HCT116 (cell line): ENCODE results near the gene MACC1. TPM values are rescaled to one million over a fixed set of nuclear protein-coding genes. Genes with fewer than 3 reads are reported as not detected.
"Not testable (repeated sequence)": the region's sequence is repeated elsewhere in the genome, so short reads cannot be mapped to it uniquely, and the experiment has no call there.

Experiments used
- ATAC-seq: fragments of 200-7000 bp; cut with Tn5 transposase; 2 replicates; pipeline ENCODE4 v1.9.1; 2020; ENCODE audit warnings: mild to moderate bottlenecking, moderate library complexity
- BruUV-seq: library from RNA; stranded (reverse); fragments of 400-500 nt; replicated peaks from 2 replicates; lab custom pipeline; 2021; lab: Mats Ljungman, UMichigan
- CTCF ChIA-PET: fragments of 300-600 bp; sonication (Branson Sonifier 250); formaldehyde crosslinking; loops from one replicate; lab custom pipeline; 2021; ENCODE audit warnings: antibody characterized with exemption; lab: Charles Lee
- POLR2A ChIA-PET: fragments of 300-600, 350-600 bp; sonication (Branson Sonifier 250); formaldehyde crosslinking; loops from one replicate; lab custom pipeline; 2021; ENCODE audit warnings: antibody characterized with exemption; lab: Charles Lee
- RAD21 ChIA-PET, 2 experiments: fragments of 300-600 bp; sonication (Branson Sonifier 250); formaldehyde crosslinking; loops; one replicate each; lab custom pipeline; 2023; ENCODE audit warnings: low total read pairs in 2 of 2; ENCODE audit not compliant: uncharacterized antibody in 2 of 2, unreplicated experiment in 2 of 2, low non-redundant PET in 1 of 2; lab: Charles Lee
- DNase-seq: peaks from one replicate; pipeline ENCODE4 v3.0.0-alpha.2; 2010; ENCODE audit warnings: low read depth, low spot score
- H2AFZ ChIP-seq: fragments of 200-600 bp; shearing (Covaris generic), sonication (generic); 2 replicates; pipeline ENCODE4 v1.6.1; 2017; ENCODE audit warnings: low read depth, mixed run types, mixed read lengths, antibody characterized with exemption, low read length; ENCODE audit not compliant: poor library complexity, severe bottlenecking
- H3K27ac ChIP-seq: 2 replicates; pipeline ENCODE4 v1.5.1; 2012; ENCODE audit warnings: low read depth, low read length
- H3K27me3 ChIP-seq: fragments of 200-600 bp; sonication (generic); 2 replicates; pipeline ENCODE4 v1.6.1; 2016; ENCODE audit warnings: mixed run types, low read length, mixed read lengths; ENCODE audit not compliant: insufficient read depth
- H3K36me3 ChIP-seq, 2 experiments: fragments of 200-500 bp in 1 of 2; fragments of 200-600 bp in 1 of 2; sonication (Bioruptor generic) in 1 of 2; sonication (generic) in 1 of 2; 2 replicates each; pipeline versions ENCODE4 v1.5.1 to v1.6.1; 2014 to 2016; ENCODE audit warnings: low read length in 2 of 2, inconsistent platforms in 1 of 2, mixed read lengths in 1 of 2, mixed run types in 1 of 2; ENCODE audit not compliant: insufficient read depth in 2 of 2, control insufficient read depth in 1 of 2
- H3K4me1 ChIP-seq, 2 experiments: fragments of 200-600 bp in 1 of 2; sonication (generic) in 1 of 2; 2 replicates each; pipeline versions ENCODE4 v1.5.1 to v1.6.1; 2012 to 2017; ENCODE audit warnings: low read length in 2 of 2, inconsistent platforms in 1 of 2, mild to moderate bottlenecking in 1 of 2, mixed read lengths in 1 of 2, mixed run types in 1 of 2, moderate library complexity in 1 of 2; ENCODE audit not compliant: insufficient read depth in 2 of 2, control insufficient read depth in 1 of 2
- H3K4me2 ChIP-seq: fragments of 200-600 bp; sonication (generic); 2 replicates; pipeline ENCODE4 v1.6.1; 2017; ENCODE audit warnings: mixed run types, low read length, mixed read lengths
- H3K4me3 ChIP-seq, 2 experiments: fragments of 200-600 bp in 1 of 2; sonication (generic) in 1 of 2; replicated peaks in 1 of 2; 2 replicates each; pipeline ENCODE4 v1.5.1; 2011 to 2016; ENCODE audit warnings: low read length in 2 of 2, control low read depth in 1 of 2, low read depth in 1 of 2, mild to moderate bottlenecking in 1 of 2, mixed read lengths in 1 of 2, mixed run types in 1 of 2
- H3K79me2 ChIP-seq: fragments of 200-600 bp; sonication (generic); 2 replicates; pipeline ENCODE4 v1.6.1; 2017; ENCODE audit warnings: mild to moderate bottlenecking, mixed run types, low read length, moderate library complexity, mixed read lengths; ENCODE audit not compliant: insufficient read depth
- H3K9ac ChIP-seq: fragments of 200-600 bp; sonication (generic); 2 replicates; pipeline ENCODE4 v1.6.1; 2016; ENCODE audit warnings: low read length, mixed read lengths
- H3K9me2 ChIP-seq: fragments of 200-600 bp; sonication (generic), shearing (Covaris generic); 2 replicates; pipeline ENCODE4 v1.6.1; 2017; ENCODE audit warnings: mixed run types, mild to moderate bottlenecking, moderate library complexity; ENCODE audit not compliant: insufficient read depth
- H3K9me3 ChIP-seq, 2 experiments: fragments of 200-500 bp in 1 of 2; fragments of 200-600 bp in 1 of 2; sonication (Bioruptor generic) in 1 of 2; sonication (generic) in 1 of 2; 2 replicates each; pipeline ENCODE4 v1.6.1; 2014 to 2017; ENCODE audit warnings: low read length in 2 of 2, mixed read lengths in 2 of 2, inconsistent platforms in 1 of 2, low read depth in 1 of 2, mild to moderate bottlenecking in 1 of 2, mixed run types in 1 of 2, moderate library complexity in 1 of 2; ENCODE audit not compliant: control insufficient read depth in 1 of 2, insufficient read depth in 1 of 2
- H4K20me1 ChIP-seq: fragments of 200-600 bp; sonication (generic), shearing (Covaris generic); 2 replicates; pipeline ENCODE4 v1.6.1; 2017; ENCODE audit warnings: mixed run types, mild to moderate bottlenecking, moderate library complexity; ENCODE audit not compliant: insufficient read depth
- ATF3 ChIP-seq: IDR thresholded peaks from 2 replicates; pipeline ENCODE4 v1.6.1; 2012
- ELF1 ChIP-seq: IDR thresholded peaks from 2 replicates; pipeline ENCODE4 v1.6.1; 2012; ENCODE audit warnings: low read depth, borderline replicate concordance
- EZH2 ChIP-seq: fragments of 200-600 bp; sonication (generic); IDR thresholded peaks from 2 replicates; pipeline ENCODE4 v1.6.1; 2017; ENCODE audit warnings: antibody characterized with exemption, mixed run types
- POLR2A ChIP-seq: IDR thresholded peaks from 2 replicates; pipeline ENCODE4 v1.7.0; 2011; ENCODE audit warnings: borderline replicate concordance; ENCODE audit not compliant: insufficient read depth, insufficient read length; ENCODE audit errors: extremely low read depth
- YY1 ChIP-seq: IDR thresholded peaks from 2 replicates; pipeline ENCODE4 v1.6.1; 2011; ENCODE audit warnings: low read length, low read depth, moderate library complexity, mild to moderate bottlenecking; ENCODE audit not compliant: insufficient replicate concordance; ENCODE audit errors: extremely low read depth
- ZBTB33 ChIP-seq: IDR thresholded peaks from 2 replicates; pipeline ENCODE4 v1.6.1; 2011; ENCODE audit warnings: mild to moderate bottlenecking, low read length, moderate library complexity; ENCODE audit not compliant: insufficient replicate concordance; ENCODE audit errors: extremely low read depth
- intact Hi-C: fragments of 100-400 bp; cut with micrococcal nuclease; formaldehyde crosslinking; loops from 2 replicates; pipeline ENCODE4 v1.10.0; 2022
- total RNA-seq: library from RNA; stranded (reverse); gene quantifications from one replicate; pipeline ENCODE4 v1.2.1, GENCODE V29; 2021; ENCODE audit not compliant: unreplicated experiment

Gene MACC1
- total RNA-seq, 1 experiment from 2014 or later, result 9.8 TPM

DNA sequence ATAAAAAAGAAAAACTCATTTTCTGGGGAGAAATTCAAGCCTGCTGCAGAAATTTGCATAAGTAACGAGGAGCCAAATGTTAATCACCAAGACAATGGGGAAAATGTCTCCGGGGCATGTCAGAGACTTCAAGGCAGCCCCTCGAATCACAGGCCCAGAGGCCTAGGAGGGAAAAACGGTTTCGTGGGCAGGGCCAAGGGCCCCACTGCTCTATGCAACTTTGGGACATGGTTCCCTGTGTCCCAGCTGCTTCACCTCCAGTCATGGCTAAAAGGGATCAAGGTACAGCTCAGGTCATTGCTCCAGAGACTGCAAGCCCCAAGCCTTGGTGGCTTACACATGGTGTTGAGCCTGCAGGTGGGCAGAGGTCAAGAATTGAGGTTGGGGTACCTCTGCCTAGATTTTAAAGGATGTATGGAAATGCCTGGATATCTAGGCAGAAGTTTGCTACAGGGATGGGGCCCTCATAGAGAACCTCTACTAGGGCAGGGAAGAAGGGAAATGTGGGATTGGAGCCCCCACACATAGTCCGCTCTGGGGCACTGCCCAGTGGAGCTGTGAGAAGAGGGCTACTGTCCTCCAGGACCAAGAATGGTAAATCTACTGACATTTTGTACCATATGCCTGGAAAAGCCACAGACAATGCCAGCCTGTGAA lies 8.4 kb downstream of the MACC1 start (continued):
- TF ChIP-seq EZH2 (no peak), ATF3 (no peak), ELF1 (no peak), ZBTB33 (no peak), POLR2A (no peak), YY1 (no peak)

DNA sequence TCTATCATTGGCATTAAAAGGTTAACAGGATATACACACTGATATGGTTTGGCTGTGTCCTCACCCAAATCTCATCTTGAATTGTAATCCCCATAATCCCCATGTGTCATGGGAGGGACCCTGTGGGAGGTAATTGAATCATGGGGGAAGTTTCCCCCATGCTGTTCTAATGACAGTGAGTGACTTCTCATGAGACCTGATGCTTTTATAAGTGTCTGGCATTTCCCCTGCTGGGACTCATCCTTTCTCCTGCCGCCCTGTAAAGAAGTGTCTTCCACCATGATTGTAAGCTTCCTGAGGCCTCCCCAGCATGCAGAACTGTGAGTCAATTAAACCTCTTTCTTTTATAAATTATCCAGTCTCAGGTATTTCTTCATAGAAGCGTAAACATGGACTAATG lies 9.4 kb downstream of the MACC1 start:
- Histone ChIP-seq H3K79me2 (peaks cover 60% of the 10 kb centered on the region), H3K36me3 (peaks cover 0 to 11% of the 10 kb centered on the region in 2 experiments; a peak in 1 of 4 replicates)
- RAD21 ChIA-PET, BruUV-seq, H3K9ac ChIP-seq, intact Hi-C loops, H3K9me3 ChIP-seq, H3K9me2 ChIP-seq, H3K4me2 ChIP-seq, H3K4me3 ChIP-seq, ATAC-seq, H3K27me3 ChIP-seq, DNase-seq, H4K20me1 ChIP-seq, H3K27ac ChIP-seq, H2AFZ ChIP-seq, CTCF ChIA-PET, H3K4me1 ChIP-seq, POLR2A ChIA-PET: not testable (repeated sequence)
